ENCODE measurements around the gene SLC25A28. TPM values are rescaled to one million over a fixed set of nuclear protein-coding genes. Genes with fewer than 3 reads are reported as not detected.
A peak's percentile ranks its signal among the peaks of the same experiment; 100 is the strongest.
"Not testable (repeated sequence)": the region's sequence is repeated elsewhere in the genome, so short reads cannot be mapped to it uniquely, and the experiment has no call there.

Gene SLC25A28
- total RNA-seq, 1 donor from 2014 or later, result 50.1 TPM

DNA sequence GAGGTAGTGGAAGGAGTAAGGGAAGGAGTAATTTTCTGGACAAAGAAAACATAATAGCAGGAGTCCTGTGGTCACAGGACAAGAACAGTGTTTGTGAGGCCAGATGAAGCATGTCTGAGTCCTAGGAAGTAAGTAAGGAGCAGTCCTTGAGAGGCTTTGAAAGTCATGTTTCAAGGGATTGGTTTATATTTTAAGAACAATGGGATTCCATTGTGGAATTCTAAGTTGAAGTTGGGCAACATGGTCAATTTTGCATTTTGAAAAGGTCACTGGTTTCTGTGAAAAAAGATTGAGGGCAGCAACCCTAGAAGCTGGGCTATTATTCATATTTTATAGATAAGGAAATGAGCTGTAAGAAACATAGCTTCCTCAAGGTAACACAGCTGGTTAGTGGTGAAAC is 10.8 kb upstream of the SLC25A28 start:
- no peaks in the 10 kb centered on the region for H3K27me3 ChIP-seq (ENCODE audit: low read depth)
- H3K9me3 ChIP-seq, result no peaks in the 10 kb centered on the region

GRCh38 chr10:99630433-99630832 is 10.2 kb upstream of the SLC25A28 start:
- TF ChIP-seq, protein P1, sequence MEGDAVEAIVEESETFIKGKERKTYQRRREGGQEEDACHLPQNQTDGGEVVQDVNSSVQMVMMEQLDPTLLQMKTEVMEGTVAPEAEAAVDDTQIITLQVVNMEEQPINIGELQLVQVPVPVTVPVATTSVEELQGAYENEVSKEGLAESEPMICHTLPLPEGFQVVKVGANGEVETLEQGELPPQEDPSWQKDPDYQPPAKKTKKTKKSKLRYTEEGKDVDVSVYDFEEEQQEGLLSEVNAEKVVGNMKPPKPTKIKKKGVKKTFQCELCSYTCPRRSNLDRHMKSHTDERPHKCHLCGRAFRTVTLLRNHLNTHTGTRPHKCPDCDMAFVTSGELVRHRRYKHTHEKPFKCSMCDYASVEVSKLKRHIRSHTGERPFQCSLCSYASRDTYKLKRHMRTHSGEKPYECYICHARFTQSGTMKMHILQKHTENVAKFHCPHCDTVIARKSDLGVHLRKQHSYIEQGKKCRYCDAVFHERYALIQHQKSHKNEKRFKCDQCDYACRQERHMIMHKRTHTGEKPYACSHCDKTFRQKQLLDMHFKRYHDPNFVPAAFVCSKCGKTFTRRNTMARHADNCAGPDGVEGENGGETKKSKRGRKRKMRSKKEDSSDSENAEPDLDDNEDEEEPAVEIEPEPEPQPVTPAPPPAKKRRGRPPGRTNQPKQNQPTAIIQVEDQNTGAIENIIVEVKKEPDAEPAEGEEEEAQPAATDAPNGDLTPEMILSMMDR (IDR thresholded peaks at IDR 0.05), result peak; percentile 32
- Histone ChIP-seq H3K9me3 (no peaks in the 10 kb centered on the region), H3K4me3 (no peak overlapping the region), H3K36me3 (no peaks in the 10 kb centered on the region), H3K4me1 (no peaks in the 10 kb centered on the region), H3K27ac (no peak overlapping the region), H3K27me3 (ENCODE audit: low read depth) (no peaks in the 10 kb centered on the region)
- intact Hi-C loops (cut with DNase I), result no loop called here
- ATAC-seq (no peak), DNase-seq (no peak)

More for the DNA sequence above, 10.8 kb upstream of the SLC25A28 start:
- no peak for ATAC-seq
- Histone ChIP-seq H3K36me3 (no peaks in the 10 kb centered on the region), H3K4me1 (no peaks in the 10 kb centered on the region), H3K4me3 (no peak overlapping the region), H3K27ac (no peak overlapping the region)
- no peak for DNase-seq
- TF ChIP-seq, protein P1 (IDR thresholded peaks at IDR 0.05), result no peak
- intact Hi-C loops (cut with DNase I), result no loop called here

DNA sequence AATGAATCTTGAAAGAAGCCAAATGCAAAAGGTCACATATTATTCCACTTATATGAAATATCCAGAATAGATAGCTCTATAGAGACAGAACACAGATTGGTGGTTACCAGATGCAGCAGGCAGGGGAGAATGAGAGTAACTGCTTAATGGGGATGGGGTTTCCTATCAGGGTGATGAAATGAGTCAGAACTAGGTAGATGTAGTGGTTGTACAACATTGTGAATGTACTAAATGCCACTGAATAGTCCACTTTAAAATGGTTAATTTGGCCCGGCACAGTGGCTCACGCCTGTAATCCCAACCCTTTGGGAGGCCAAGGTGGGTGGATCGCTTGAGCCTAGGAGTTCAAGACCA is 9.4 kb upstream of the SLC25A28 start:
- Histone ChIP-seq H3K4me1 (no peaks in the 10 kb centered on the region), H3K36me3 (no peaks in the 10 kb centered on the region), H3K27ac (no peak overlapping the region), H3K9me3 (no peaks in the 10 kb centered on the region), H3K27me3 (ENCODE audit: low read depth) (no peaks in the 10 kb centered on the region), H3K4me3 (no peak overlapping the region)
- no peak for ATAC-seq
- intact Hi-C loops (cut with DNase I), result no loop called here
- DNase-seq, result no peak
- TF ChIP-seq, protein P1 (IDR thresholded peaks at IDR 0.05), result no peak

DNA sequence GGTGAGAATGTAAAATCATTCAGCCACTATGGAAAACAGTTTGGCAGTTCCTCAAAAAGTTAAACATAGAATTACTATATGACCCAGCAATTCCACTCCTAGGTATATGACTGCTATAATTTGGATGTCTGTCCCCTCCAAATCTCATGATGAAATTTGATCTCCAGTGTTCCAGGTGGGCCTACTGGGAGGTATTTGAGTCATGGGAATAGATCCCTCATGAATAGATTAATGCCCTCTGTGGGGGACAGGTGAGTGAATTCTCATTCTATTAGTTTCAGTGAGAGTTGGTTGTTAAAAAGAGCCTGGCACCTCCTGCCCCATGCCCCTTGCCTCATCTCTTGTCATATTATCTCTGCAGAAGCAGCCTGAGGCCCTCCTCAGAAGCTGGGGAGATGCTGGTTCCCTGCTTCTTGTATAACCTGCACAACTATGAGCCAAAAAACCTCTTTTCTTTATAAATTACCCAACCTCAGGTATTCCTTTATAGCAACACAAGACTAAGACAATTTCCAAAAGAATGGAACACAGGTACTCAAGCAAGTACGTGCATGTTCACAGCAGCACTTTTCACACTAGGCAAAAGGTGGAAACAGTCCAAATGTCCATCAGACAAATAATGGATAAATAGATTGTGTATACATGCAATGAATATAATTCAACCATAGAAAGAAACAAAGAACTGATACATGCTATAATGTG is 8.8 kb upstream of the SLC25A28 start:
- intact Hi-C loops (cut with DNase I), result no loop called here
- ATAC-seq, result no peak
- Histone ChIP-seq H3K4me3 (no peak overlapping the region), H3K9me3 (no peaks in the 10 kb centered on the region), H3K27me3 (ENCODE audit: low read depth) (no peaks in the 10 kb centered on the region), H3K4me1 (no peaks in the 10 kb centered on the region), H3K36me3 (no peaks in the 10 kb centered on the region), H3K27ac (no peak overlapping the region)
- no peak for DNase-seq
- TF ChIP-seq, protein P1 (IDR thresholded peaks at IDR 0.05), result no peak

DNA sequence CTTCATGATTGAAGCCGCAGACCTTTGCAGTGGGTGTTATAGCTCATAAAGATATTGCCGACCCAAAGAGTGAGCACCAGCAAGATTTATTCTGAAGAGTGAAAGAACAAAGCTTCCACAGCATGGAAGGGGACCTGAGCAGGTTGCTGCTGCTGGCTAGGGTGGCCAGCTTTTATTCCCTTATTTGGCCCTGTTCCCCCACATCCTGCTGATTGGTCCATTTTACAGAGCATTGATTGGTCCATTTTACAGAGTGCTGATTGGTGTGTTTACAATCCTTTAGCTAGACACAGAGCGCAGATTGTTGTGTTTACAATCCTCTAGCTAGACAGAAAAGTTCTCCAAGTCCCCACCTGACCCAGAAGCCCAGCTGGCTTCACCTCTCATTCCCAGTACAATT is 4.9 kb upstream of the SLC25A28 start:
- H3K36me3 ChIP-seq; H3K27me3 ChIP-seq (ENCODE audit: low read depth); H3K9me3 ChIP-seq; intact Hi-C loops (cut with DNase I); H3K27ac ChIP-seq; DNase-seq; H3K4me1 ChIP-seq; H3K4me3 ChIP-seq; ATAC-seq: not testable (repeated sequence)

GRCh38 chr10:99623919-99624318 is 3.7 kb upstream of the SLC25A28 start:
- TF ChIP-seq, protein P1 (IDR thresholded peaks at IDR 0.05), result no peak
- no peak for ATAC-seq
- Histone ChIP-seq H3K27me3 (ENCODE audit: low read depth) (no peaks in the 10 kb centered on the region), H3K4me1 (peaks cover 12% of the 10 kb centered on the region), H3K36me3 (no peaks in the 10 kb centered on the region), H3K4me3 (no peak overlapping the region), H3K9me3 (no peaks in the 10 kb centered on the region), H3K27ac (no peak overlapping the region)
- no peak for DNase-seq
- intact Hi-C loops (cut with DNase I), result no loop called here
